Measurements from ENCODE around the gene PLOD3.
"Not testable (repeated sequence)": the region's sequence is repeated elsewhere in the genome, so short reads cannot be mapped to it uniquely, and the experiment has no call there.

The PLOD3 gene

GRCh38 chr7:101217388-101218235 lies at the start of gene PLOD3, which contains the start of gene ZNHIT1:
TSS of gene PLOD3 (minus strand) at chr7:101217581. CDS start at chr7:101217274, 307 bp downstream.
TSS of gene ZNHIT1 (plus strand) at chr7:101218165. CDS start at chr7:101218196, 31 bp downstream.
- H3K27ac ChIP-seq, result peak within 1 kb of the TSS; percentile 85
- TF ChIP-seq CTCF (conservative IDR thresholded peaks at IDR 0.05), result no peak
- TF ChIP-seq ZFX (IDR thresholded peaks at IDR 0.05), result 0 out of 2 replicates have a peak, but pooled peaks have one; percentile 38

GRCh38 chr7:101265622-101266516 lies 48.5 kb upstream of the PLOD3 start:
- TF ChIP-seq CTCF (conservative IDR thresholded peaks at IDR 0.05), result no peak
- no peak for TF ChIP-seq ZFX (IDR thresholded peaks at IDR 0.05)
- no peak overlapping the region for H3K27ac ChIP-seq

GRCh38 chr7:101264102-101264706 lies 46.8 kb upstream of the PLOD3 start:
- not testable (repeated sequence) for H3K27ac ChIP-seq

GRCh38 chr7:101258243-101258731 lies 40.9 kb upstream of the PLOD3 start:
- no peak overlapping the region for H3K27ac ChIP-seq
- TF ChIP-seq ZFX (IDR thresholded peaks at IDR 0.05), result no peak
- no peak for TF ChIP-seq CTCF (conservative IDR thresholded peaks at IDR 0.05)

- H3K27ac ChIP-seq, result no peak overlapping the region
- TF ChIP-seq CTCF (conservative IDR thresholded peaks at IDR 0.05) (no peak), ZFX (IDR thresholded peaks at IDR 0.05) (no peak)
These were observed 38.4 kb upstream of the PLOD3 start for GRCh38 chr7:101255796-101256195.

GRCh38 chr7:101253199-101253598 lies 35.8 kb upstream of the PLOD3 start:
- H3K27ac ChIP-seq, result peak overlapping the region; percentile 68

GRCh38 chr7:101251871-101252659 lies 34.7 kb upstream of the PLOD3 start:
- peak overlapping the region; percentile 68 for H3K27ac ChIP-seq
- TF ChIP-seq ZFX (IDR thresholded peaks at IDR 0.05), result peak; percentile 84; the same call in 1 of the 2 replicates
- no peak for TF ChIP-seq CTCF (conservative IDR thresholded peaks at IDR 0.05)

All from C4-2B (cell line).